ENCODE measurements around the gene SSC5D. TPM values are rescaled to one million over a fixed set of nuclear protein-coding genes. Genes with fewer than 3 reads are reported as not detected.
A peak's percentile ranks its signal among the peaks of the same experiment; 100 is the strongest.
"Not testable (repeated sequence)": the region's sequence is repeated elsewhere in the genome, so short reads cannot be mapped to it uniquely, and the experiment has no call there.

SSC5D gene
- total RNA-seq, 1 donor from 2014 or later = under 0.01 TPM

DNA sequence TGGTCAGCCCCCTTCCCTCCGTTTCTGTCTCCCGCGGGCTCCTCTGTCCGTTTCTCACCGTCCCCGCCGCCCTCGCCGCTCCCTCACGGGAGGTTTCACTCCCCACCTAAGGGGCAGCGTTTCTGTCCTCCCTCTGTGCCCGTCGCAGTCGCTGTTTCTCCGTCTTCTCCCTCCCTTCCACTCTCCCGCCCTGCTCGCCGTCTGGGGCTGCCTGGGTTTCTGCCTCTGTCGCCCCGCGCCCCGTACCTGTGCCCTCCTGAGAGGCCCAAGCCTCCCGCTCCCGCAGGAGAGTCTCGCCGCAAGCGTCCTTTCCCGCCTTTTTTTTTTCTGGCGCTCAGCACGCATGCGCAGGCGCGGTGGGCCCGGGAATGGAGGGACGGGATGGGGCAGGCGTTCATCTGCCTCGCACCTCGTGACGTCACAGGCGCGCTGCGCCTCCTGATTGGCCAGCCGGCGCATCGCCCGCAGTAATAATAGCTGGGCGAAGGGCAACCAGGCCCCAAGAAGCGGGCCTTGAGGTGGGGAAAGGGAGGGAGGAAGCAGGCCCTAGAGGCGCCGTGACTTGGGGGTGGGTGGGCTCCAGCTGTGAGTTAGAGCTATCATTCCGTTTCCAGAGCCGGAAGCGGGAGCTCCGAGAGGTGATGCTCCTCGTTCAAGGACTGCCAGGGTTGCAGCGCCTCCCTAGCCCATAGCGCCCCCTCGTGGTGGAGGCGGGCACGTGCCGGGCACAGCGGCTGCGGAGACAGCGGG lies 15.4 kb downstream of the SSC5D start:
- peak; percentile 86 to 92 for DNase-seq (ENCODE audit: low read depth in 2 of 2)

DNA sequence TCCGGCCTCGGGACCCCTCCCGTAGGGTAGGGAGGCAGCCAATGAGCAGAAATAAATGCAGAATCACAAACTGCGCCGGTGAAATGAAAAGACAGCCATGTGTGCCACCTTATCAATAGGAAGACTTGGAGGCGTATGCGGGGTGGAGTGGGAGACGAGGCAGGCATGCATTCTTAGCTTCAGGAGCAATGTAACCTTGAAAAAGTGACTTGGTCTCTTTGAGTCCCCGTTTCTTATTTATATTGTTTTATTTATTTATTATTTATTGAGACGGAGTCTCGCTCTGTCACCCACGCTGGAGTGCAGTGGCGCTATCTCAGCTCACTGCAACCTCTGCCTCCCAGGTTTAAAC lies 16.0 kb downstream of the SSC5D start:
- no peak for DNase-seq (ENCODE audit: low read depth in 2 of 2)

GRCh38 chr19:55504981-55505380 lies 16.7 kb downstream of the SSC5D start:
- no peak for DNase-seq (ENCODE audit: low read depth in 2 of 2)

DNA sequence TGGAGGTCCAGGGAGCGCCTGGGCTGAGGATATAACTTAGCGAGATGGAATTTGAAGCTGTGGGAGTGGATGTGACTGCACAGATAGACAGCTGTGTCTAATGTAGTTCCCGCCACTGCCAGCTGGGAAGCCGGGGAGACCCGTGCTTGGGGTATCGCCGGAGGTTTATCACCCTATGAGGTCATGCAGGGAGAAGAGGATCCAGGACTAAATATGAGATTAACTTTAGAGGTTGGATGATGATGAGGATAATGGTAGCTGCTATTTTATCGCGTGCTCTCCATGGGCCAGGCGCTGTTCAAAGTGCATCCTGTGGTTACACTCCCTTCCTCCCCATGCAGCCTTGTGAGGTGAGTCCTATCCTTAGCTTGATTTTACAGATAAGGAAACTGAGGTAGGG lies 19.9 kb downstream of the SSC5D start:
- DNase-seq (ENCODE audit: low read depth in 2 of 2) = no peak

DNA sequence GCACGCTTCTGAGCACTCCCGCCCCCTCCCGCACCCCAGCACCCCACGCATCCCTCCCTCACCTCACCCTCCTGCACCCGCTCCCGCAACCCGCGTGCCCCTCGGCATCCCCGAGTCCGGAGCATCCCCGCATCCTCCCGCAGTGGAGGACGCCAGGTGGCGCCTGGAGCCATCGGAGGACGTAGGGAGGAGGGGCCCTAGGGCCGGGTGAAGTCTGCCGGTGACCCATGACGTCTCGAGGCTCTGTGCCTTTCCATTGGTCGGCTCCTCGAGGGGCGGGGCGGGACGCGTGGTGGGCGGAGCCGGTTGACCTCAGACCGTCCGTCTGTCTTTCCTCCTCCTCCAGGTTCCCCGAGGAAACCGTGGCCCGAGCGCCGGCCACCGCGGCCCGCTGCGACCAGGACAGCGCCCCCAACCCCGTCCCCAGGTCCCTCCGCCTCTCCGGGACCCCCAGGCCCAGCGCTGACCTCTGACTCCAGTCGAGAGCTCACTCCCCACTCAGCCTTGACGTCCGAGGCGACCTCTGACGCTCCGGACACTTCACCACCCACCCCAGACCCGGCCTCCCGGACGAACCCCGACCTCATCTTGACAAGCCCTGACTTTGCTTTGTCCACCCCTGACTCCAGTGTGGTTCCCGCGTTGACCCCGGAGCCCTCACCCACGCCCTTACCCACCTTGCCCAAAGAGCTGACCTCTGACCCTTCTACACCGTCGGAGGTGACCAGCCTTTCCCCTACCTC lies 28.8 kb downstream of the SSC5D start:
- peak; percentile 86 to 92 for DNase-seq (ENCODE audit: low read depth in 2 of 2)

- DNase-seq (ENCODE audit: low read depth in 2 of 2) = peak in 1 of 2 donors; percentile 30
Measured at GRCh38 chr19:55519451-55520311, 31.4 kb downstream of the SSC5D start.

GRCh38 chr19:55520691-55521292 lies 32.6 kb downstream of the SSC5D start:
- DNase-seq (ENCODE audit: low read depth in 2 of 2) = no peak

DNA sequence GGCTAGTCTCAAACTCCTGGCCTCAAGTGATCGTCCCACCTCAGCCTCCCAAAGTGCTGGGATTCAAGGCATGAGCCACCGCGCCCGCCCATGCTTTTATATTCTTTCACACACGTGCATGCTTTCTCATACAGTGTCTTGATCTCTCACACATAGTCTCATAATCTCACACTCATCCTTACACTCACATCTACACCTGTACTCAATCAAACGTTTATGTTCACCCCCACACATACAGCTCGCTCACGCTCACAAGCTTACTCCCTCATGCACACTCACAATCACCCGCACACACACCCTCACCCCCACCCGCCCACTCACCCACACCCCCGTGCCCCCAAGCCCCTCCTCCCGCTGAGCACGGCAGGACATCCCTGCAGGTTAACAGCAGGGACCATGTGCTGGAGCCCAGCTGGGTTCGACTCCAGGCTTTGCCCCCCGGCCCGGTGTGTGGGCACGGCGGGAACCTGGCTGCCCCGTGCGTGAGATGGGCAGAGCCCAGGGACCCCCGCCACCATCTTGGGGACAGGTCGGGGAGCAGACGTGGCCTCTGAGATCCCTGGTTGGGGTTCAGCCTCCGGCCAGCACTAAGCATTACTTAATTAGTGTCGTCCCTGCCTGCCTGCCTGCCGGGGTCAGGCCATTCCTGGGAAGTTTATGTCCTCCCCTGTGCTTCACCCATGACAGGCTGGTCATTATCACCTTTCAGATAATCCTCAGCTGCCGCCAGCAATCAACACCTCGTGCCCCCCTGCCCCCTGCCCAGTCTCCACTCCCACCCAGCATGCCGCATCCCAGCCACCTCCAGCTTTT lies 37.3 kb downstream of the SSC5D start:
- no peak for DNase-seq (ENCODE audit: low read depth in 2 of 2)

DNA sequence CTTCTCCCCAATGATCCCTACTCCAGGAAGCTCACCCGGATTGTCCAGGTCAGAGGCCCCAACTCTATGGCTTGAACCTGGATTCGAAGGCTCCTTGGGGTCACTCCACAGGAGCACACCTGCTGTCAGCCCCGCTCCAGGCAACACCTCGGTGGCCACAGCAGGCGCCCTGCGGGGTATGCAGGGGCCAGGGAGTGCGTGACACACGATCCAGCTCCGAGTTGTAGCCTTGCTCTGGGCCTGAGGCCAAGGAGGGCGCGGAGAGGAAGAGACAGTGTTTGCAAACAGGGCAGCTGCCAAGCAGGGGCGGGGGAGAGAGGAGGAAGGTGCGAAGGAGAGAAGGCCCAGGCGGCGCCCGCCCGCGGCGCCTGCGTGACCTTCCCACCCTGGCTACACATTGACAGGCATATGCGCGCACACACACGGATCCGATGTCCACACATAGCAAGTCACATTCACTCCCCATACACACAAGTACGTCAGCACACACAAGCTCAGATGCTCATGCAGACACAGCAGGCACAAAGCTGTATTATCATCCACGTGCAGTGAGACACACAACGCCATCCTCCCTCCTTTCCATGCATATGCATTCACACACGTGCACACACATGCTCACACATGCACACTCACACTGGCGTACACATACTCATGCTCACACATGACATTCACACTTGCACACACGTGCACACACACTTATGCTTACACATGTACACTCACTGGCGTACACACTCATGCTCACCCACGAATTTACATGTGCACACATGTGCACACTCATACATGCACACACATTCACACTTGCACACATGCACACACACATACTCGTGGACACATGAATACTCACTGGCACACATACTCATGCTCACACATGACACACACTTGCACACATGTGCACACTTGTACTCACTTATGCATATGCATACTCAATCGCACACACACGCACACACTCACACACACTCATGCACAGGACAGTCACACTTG lies 38.3 kb downstream of the SSC5D start:
- peak; percentile 40 to 61 for DNase-seq (ENCODE audit: low read depth in 2 of 2)

DNA sequence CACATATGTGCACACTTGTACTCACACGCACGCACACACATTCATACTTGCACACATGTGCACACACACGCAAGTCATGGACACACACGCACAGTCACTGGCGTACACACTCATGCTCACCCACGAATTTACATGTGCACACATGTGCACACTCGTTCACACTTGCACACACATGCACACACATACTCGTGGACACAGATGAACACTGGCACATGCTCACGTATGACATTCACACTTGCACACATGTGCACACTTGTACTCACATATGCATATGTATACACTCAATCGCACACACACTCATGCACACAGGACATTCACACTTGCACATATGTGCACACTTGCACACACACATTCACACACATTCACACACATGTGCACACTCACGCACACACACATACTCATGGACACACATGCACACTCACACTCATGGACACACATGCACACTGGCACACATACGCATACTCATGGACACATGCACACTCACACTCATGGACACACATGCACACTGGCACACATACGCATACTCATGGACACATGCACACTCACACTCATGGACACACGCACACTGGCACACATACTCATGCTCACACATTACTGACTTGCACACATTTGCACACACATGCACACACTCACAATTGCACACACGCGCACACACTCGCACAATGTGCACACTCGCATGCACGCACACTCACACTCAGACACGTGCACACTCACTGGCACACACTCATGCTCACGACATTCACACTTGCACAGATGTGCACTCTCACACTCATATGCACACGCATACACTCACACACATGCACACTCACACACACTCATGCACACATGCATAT lies 39.2 kb downstream of the SSC5D start:
- no peak for DNase-seq (ENCODE audit: low read depth in 2 of 2)

- DNase-seq (ENCODE audit: low read depth in 2 of 2) = no peak
Measured at GRCh38 chr19:55528030-55528803, 40.0 kb downstream of the SSC5D start.

DNA sequence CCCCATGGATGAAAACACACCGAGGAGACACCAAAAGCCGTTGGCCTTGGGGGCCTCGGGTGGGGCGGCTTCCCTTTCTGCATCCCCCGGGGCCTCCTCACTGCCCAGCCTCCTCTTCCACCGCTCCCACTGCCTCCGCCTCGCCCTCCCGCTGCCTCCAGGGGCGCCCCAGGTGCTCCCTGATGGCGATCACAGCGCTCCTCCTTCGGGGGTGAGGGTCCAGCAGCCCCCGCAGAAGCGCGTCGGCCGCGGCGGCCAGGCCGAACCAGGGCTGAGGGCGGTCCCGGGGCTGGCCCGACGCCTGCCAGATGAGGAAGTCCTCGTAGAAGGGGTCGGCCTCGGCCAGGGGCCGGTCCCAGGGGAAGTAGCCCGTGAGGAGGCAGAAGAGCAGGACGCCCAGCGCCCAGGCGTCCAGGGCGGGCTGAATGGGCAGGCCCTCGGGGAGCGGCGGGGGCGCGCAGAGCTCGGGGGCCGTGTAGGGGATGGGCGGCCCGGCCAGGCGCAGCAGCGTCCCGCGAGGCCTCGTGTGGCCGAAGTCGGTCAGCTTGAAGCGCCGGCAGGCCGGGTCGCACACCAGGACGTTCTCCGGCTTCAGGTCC lies 41.5 kb downstream of the SSC5D start:
- DNase-seq (ENCODE audit: low read depth in 2 of 2) = no peak

DNA sequence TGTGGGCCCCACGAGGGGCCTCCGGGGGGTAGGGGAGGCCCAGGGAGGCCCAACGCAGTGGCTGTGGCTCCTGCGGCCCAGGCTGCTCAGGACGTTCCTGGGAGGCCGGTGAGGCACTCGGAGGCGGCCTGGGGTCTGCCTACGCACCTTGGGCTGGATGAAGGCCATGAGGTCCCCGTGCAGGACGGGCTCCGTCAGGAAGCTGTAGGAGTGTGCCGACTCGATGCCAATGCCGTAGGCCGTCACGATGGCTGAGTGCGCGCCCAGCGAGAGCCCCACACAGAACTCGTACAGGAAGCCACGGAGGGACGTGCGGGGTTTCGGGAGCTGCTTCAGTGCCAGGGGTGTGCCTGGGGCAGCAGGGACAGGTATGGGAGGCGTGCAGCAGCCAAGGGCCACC lies 42.8 kb downstream of the SSC5D start:
- DNase-seq (ENCODE audit: low read depth in 2 of 2) = no peak

DNA sequence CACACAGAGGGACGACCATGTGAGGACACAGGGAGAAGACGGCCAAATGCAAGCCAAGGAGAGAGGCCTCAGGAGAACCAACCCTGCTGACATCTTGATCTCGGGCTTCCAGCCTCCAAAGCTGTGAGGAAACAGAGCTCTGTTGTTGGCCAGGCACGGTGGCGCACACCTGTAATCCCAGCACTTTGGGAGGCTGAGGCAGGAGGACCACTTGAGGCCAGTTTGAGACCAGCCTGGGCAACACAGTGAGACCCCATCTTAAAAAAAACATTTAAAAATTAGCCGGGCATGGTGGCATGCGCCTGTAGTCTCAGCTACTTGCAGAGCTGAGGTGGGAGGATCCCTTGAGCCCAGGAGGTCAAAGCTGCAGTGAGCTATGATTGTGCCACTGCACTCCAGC lies 46.0 kb downstream of the SSC5D start:
- not testable (repeated sequence) for DNase-seq (ENCODE audit: low read depth in 2 of 2)

DNA sequence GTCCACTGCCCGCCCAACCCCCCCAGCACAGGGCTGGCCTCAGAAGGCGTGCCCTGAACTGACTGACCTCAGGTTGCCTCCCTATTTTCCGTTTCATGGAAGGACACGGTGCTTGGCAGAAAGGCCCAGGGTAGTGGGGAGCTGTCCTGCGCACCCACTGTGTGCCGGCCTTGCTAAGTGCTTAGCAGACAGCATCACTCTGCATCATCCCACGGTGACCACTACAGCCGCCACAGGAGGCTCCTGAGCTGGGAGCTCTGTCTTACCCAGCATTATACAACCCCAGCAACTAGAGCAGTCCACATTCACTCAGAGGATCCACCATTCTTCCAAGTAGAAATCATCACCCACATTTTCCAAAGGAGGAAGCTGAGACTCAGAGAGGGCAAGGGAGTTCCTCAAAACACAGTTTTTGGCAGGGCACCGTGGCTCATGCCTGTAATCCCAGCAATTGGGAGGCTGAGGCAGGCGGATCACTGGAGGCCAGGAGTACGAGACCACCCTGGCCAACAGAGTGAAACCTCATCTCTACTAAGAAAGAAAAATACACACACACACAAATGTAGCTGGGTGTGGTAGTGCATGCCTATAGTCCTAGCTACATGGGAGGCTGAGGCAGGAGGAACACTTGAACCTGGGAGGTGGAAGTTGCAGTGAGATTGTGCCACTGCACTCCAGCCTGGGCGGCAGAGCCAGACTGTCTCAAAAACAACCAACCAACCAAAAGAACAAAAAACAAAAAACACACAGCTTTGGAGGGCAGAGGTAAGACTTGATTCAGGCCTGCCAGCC lies 47.1 kb downstream of the SSC5D start:
- no peak for DNase-seq (ENCODE audit: low read depth in 2 of 2)

GRCh38 chr19:55535965-55536350 lies 47.7 kb downstream of the SSC5D start:
- DNase-seq (ENCODE audit: low read depth in 2 of 2) = no peak

- DNase-seq (ENCODE audit: low read depth in 2 of 2) = no peak
Measured at GRCh38 chr19:55536366-55536765, 48.1 kb downstream of the SSC5D start.
